Esophagus squamous epithelium (tissue), 5 donors: ENCODE results near the gene RSRC2. TPM values are rescaled to one million over a fixed set of nuclear protein-coding genes. Genes with fewer than 3 reads are reported as not detected.
"Not testable (repeated sequence)": the region's sequence is repeated elsewhere in the genome, so short reads cannot be mapped to it uniquely, and the experiment has no call there.

ENCODE experiments used
- DNase-seq: peaks from one replicate; lab custom pipeline; 2025; lab: John Stamatoyannopoulos, UW
- H3K27ac ChIP-seq, 4 donors: fragments of 200-600 bp; sonication (generic); one replicate each; pipeline ENCODE4 v1.5.1; 2016 to 2019; ENCODE audit warnings: mild to moderate bottlenecking in 1 of 4
- H3K27me3 ChIP-seq, 4 donors: fragments of 200-600 bp; sonication (generic); 1 replicate in 3 of 4; 2 replicates in 1 of 4; pipeline versions ENCODE4 v1.5.1 to v1.6.0; 2017 to 2021; ENCODE audit warnings: antibody characterized with exemption in 1 of 4
- H3K36me3 ChIP-seq, 3 donors: fragments of 200-600 bp; sonication (generic); one replicate each; pipeline ENCODE4 v1.5.1; 2016 to 2019
- H3K4me1 ChIP-seq, 3 donors: fragments of 200-600 bp; sonication (generic); one replicate each; pipeline ENCODE4 v1.5.1; 2017 to 2019
- H3K4me3 ChIP-seq, 4 donors: fragments of 200-600 bp; sonication (generic); 1 replicate in 3 of 4; 2 replicates in 1 of 4; pipeline ENCODE4 v1.5.1; 2016 to 2019; ENCODE audit warnings: mild to moderate bottlenecking in 2 of 4, moderate library complexity in 1 of 4
- H3K9me3 ChIP-seq, 3 donors: fragments of 200-600 bp; sonication (generic); one replicate each; pipeline ENCODE4 v1.5.1; 2016 to 2019
- POLR2A ChIP-seq, 4 donors: fragments of 450-650 bp; IDR thresholded peaks; one replicate each; pipeline ENCODE4 v1.6.1; 2017; ENCODE audit warnings: antibody characterized with exemption in 4 of 4, mild to moderate bottlenecking in 4 of 4, moderate library complexity in 3 of 4
- WGBS, 2 donors: methylation state at CpG; one replicate each; pipeline ENCODE4 v1.1.5; 2018; 5-methylcytosine and 5-hydroxymethylcytosine counted together
- intact Hi-C: fragments of 100-400 bp; cut with DNase I; formaldehyde crosslinking; loops from one replicate; pipeline ENCODE4 v1.15.0; 2022
- total RNA-seq, 4 donors: library from RNA; depleted of rRNA; stranded (reverse); fragments of >200 nt; gene quantifications; one replicate each; pipeline ENCODE4 v1.1.0, GENCODE V29; 2016
- TF ChIP-seq, protein P1 (sequence below), 6 experiments: fragments of 450-650 bp in 4 of 6; fragments of 200-600 bp in 2 of 6; sonication (generic) in 2 of 6; IDR thresholded peaks; one replicate each; pipeline ENCODE4 v1.5.1; 2016 to 2019; ENCODE audit warnings: antibody characterized with exemption in 6 of 6, mild to moderate bottlenecking in 4 of 6, moderate library complexity in 4 of 6
- donor health status: DM: yes; HTN: yes; CAD: no.

The RSRC2 gene
- total RNA-seq, 4 donors from 2014 or later = 40.9 to 78.6 (median 63.8) TPM

DNA sequence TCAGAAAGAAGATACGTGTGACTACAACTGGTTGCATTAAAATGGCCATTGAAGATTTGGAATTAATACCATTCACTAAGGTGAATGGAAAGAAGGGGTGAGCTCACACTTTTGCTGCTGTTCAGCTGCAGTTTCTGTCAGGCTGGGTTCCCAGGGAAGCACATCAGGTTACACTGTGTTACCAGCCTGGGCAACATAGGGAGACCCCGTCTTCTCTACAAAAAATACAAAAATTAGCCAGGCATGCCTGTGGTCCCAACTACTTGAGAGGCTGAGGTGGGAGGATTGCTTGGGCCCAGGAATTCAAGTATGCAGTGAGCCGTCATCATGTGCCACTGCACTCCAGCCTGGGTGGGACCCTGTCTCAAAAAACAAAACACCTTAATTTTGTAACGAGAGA is 13.1 kb downstream of the RSRC2 start:
- 81 to 91% methylated on average over 4 of the region's 4 CpGs for WGBS, 2 donors
- no peak overlapping the region for H3K27ac ChIP-seq
- no peak for DNase-seq
- intact Hi-C loops = no loop called here
- peaks cover 53 to 100% (median 87%) of the 10 kb centered on the region in 3 donors for H3K36me3 ChIP-seq
- TF ChIP-seq, protein P1, sequence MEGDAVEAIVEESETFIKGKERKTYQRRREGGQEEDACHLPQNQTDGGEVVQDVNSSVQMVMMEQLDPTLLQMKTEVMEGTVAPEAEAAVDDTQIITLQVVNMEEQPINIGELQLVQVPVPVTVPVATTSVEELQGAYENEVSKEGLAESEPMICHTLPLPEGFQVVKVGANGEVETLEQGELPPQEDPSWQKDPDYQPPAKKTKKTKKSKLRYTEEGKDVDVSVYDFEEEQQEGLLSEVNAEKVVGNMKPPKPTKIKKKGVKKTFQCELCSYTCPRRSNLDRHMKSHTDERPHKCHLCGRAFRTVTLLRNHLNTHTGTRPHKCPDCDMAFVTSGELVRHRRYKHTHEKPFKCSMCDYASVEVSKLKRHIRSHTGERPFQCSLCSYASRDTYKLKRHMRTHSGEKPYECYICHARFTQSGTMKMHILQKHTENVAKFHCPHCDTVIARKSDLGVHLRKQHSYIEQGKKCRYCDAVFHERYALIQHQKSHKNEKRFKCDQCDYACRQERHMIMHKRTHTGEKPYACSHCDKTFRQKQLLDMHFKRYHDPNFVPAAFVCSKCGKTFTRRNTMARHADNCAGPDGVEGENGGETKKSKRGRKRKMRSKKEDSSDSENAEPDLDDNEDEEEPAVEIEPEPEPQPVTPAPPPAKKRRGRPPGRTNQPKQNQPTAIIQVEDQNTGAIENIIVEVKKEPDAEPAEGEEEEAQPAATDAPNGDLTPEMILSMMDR (IDR thresholded peaks at IDR 0.05) = no peak
- no peak for TF ChIP-seq POLR2A (IDR thresholded peaks at IDR 0.05)
- no peaks in the 10 kb centered on the region for H3K27me3 ChIP-seq
- no peaks in the 10 kb centered on the region for H3K9me3 ChIP-seq
- H3K4me1 ChIP-seq = peaks cover 0 to 6% (median 0%) of the 10 kb centered on the region in 3 donors
- no peak overlapping the region for H3K4me3 ChIP-seq

DNA sequence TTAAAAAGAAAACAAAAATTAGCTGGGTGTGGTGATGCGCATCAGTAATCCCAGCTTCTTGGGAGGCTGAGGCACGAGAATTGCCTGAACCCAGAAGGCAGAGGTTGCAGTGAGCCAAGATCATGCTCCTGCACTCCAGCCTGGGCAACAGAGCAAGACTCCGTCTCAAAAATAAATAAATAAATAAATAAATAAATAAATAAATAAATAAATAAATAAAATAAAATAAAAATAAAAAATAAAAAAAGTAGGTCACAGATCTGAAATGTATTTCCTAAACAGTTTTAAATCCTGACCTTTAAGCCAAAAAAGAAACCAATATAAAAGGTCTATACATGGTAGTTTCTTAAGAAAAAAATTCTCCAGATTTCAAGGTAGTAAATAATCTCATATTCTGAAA is 13.7 kb downstream of the RSRC2 start:
- H3K9me3 ChIP-seq, intact Hi-C loops, H3K4me1 ChIP-seq, H3K4me3 ChIP-seq, H3K27ac ChIP-seq, H3K27me3 ChIP-seq, DNase-seq: not testable (repeated sequence)
- H3K36me3 ChIP-seq = peaks cover 51 to 100% (median 89%) of the 10 kb centered on the region in 3 donors
- 65 to 79% methylated on average over 3 of the region's 3 CpGs for WGBS, 2 donors

DNA sequence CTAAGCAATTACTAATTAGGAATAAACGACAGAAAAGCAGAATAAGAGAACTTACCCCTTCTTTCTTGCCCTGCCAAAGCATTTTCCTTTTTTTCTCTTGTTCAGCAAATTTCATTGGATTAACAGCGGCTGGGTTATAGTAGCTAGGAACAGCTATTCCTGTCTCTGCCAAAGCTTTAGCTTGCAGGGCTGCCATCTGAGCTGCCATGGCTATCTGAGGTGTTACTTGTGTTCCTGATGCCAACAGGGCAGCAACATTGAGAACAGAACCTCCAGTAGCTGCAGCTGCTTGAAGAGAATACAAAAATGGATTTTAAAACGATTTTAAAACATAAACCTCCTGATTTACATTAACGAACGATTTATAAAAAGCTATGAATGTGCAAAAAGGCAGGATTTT is 18.6 kb downstream of the RSRC2 start:
- Histone ChIP-seq H3K36me3 (peaks cover 28 to 100% (median 87%) of the 10 kb centered on the region in 3 donors), H3K27ac (no peak overlapping the region)

DNA sequence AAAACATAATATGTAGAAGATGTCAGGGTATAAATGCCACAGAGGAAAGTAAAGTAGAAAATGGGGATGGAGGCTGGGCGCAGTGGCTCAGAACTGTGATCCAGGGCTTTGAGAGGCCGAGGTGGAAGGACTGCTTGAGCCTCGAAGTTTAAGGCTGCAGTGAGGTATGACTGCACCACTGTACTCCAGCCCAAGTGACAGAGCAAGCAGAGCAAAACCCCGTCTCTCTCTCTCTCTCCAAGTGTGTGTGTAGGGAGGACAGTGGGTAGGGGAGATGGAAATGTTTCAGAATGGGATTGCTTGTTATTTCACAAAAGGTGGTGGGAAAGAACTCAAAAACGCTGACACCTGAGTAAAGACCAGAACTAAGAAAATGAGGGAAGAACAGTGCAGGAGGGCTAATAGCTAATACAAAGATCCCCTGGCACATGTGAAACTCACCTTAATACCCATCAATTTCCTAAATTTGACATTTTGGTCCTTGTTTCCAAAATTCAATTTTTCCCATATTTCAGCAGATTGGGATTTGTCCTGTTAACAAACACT is 20.3 kb downstream of the RSRC2 start:
- Histone ChIP-seq H3K27ac (no peak overlapping the region), H3K4me3 (no peak overlapping the region), H3K36me3 (peaks cover 27 to 92% (median 75%) of the 10 kb centered on the region in 3 donors), H3K4me1 (peaks cover 0 to 4% (median 0%) of the 10 kb centered on the region in 3 donors), H3K27me3 (no peaks in the 10 kb centered on the region), H3K9me3 (no peaks in the 10 kb centered on the region)
- no peak for TF ChIP-seq POLR2A (IDR thresholded peaks at IDR 0.05)
- TF ChIP-seq, protein P1 (IDR thresholded peaks at IDR 0.05) = no peak
- no peak for DNase-seq
- 83 to 95% methylated on average over 5 of the region's 5 CpGs for WGBS, 2 donors
- intact Hi-C loops = no loop called here

More for the DNA sequence above, 18.6 kb downstream of the RSRC2 start:
- DNase-seq = no peak
- intact Hi-C loops = no loop called here
- no peak for TF ChIP-seq POLR2A (IDR thresholded peaks at IDR 0.05)
- TF ChIP-seq, protein P1 (IDR thresholded peaks at IDR 0.05) = no peak
- Histone ChIP-seq H3K4me1 (no peaks in the 10 kb centered on the region), H3K27me3 (no peaks in the 10 kb centered on the region), H3K4me3 (no peak overlapping the region), H3K9me3 (no peaks in the 10 kb centered on the region)
- WGBS, 2 donors = 90 to 91% methylated on average over 5 of the region's 5 CpGs

DNA sequence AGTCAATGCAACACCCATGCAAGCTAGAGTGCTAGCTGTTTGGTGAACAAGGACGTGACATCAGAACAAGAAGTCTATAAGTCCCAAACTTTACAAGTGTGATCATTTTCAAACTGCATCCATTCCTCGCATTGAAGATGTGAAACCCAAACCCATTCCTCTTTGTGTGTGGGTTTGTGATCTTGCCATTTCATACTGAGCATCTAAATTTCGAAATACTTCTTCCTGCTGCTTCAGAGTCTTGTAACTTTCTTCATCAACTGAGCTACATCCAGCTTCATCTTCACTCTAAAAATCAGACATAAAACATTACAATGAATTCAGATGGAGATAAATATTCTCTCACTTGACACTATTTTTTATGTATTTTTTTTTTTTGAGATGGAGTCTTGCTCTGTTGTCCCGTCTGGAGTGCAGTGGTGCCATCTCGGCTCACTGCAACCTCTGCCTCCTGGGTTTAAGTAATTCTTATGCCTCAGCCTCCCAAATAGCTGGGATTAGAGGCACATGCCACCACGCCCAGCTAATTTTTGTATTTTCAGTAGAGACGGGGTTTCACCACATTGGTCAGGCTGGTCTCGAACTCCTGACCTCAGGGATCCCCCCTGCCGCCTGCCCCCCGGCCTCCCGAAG is 21.2 kb downstream of the RSRC2 start:
- Histone ChIP-seq H3K27me3 (no peaks in the 10 kb centered on the region), H3K9me3 (no peaks in the 10 kb centered on the region), H3K4me1 (peaks cover 5 to 9% (median 6%) of the 10 kb centered on the region in 3 donors), H3K36me3 (peaks cover 21 to 83% (median 68%) of the 10 kb centered on the region in 3 donors), H3K27ac (no peak overlapping the region), H3K4me3 (no peak overlapping the region)
- DNase-seq = no peak
- intact Hi-C loops = no loop called here
- TF ChIP-seq, protein P1 (IDR thresholded peaks at IDR 0.05) = no peak
- no peak for TF ChIP-seq POLR2A (IDR thresholded peaks at IDR 0.05)
- WGBS, 2 donors = 81 to 86% methylated on average over 11 of the region's 11 CpGs
